Smooth muscle cell (in vitro differentiated cells): ENCODE results near the gene GBX1. TPM values are rescaled to one million over a fixed set of nuclear protein-coding genes. Genes with fewer than 3 reads are reported as not detected.

Source experiments
- DNase-seq: peaks from one replicate; lab custom pipeline; 2025; ENCODE audit not compliant: unreplicated experiment; lab: John Stamatoyannopoulos, UW
- H2AFZ ChIP-seq: fragments of 200-600 bp; sonication (generic); 2 replicates; pipeline ENCODE4 v1.6.0; 2016; ENCODE audit warnings: antibody characterized with exemption, low read depth, mild to moderate bottlenecking
- H3F3A ChIP-seq: fragments of 200-600 bp; sonication (generic); 2 replicates; pipeline ENCODE4 v1.6.0; 2017; ENCODE audit warnings: antibody characterized with exemption, low read depth
- H3K27ac ChIP-seq: fragments of 200-600 bp; sonication (generic); 2 replicates; pipeline ENCODE4 v1.5.1; 2016; ENCODE audit warnings: low read depth, mild to moderate bottlenecking
- H3K27me3 ChIP-seq: fragments of 200-600 bp; sonication (generic); 2 replicates; pipeline ENCODE4 v1.6.1; 2016; ENCODE audit warnings: low read depth, mild to moderate bottlenecking
- H3K36me3 ChIP-seq: fragments of 200-600 bp; sonication (generic); 2 replicates; pipeline ENCODE4 v1.5.1; 2016; ENCODE audit warnings: low read depth
- H3K4me1 ChIP-seq: fragments of 200-600 bp; sonication (generic); 2 replicates; pipeline ENCODE4 v1.5.1; 2016; ENCODE audit warnings: low read depth
- H3K4me2 ChIP-seq: fragments of 200-600 bp; sonication (generic); 2 replicates; pipeline ENCODE4 v1.6.0; 2016; ENCODE audit warnings: mild to moderate bottlenecking
- H3K4me3 ChIP-seq: fragments of 200-600 bp; sonication (generic); 2 replicates; pipeline ENCODE4 v1.5.1; 2016; ENCODE audit warnings: mild to moderate bottlenecking
- H3K79me2 ChIP-seq: fragments of 200-600 bp; sonication (generic); 2 replicates; pipeline ENCODE4 v1.6.0; 2016; ENCODE audit warnings: low read depth, mild to moderate bottlenecking
- H3K9ac ChIP-seq: fragments of 200-600 bp; sonication (generic); 2 replicates; pipeline ENCODE4 v1.6.0; 2016; ENCODE audit warnings: low read depth
- H3K9me3 ChIP-seq: fragments of 200-600 bp; sonication (generic); replicated peaks from 2 replicates; pipeline ENCODE4 v1.5.1; 2016; ENCODE audit warnings: low read depth
- H4K20me1 ChIP-seq: fragments of 200-600 bp; sonication (generic); 2 replicates; pipeline ENCODE4 v1.6.0; 2016; ENCODE audit warnings: low read depth
- CTCF ChIP-seq: fragments of 200-600 bp; sonication (generic); IDR thresholded peaks from 2 replicates; pipeline ENCODE4 v1.5.1; 2017; ENCODE audit warnings: borderline replicate concordance, mild to moderate bottlenecking, antibody characterized with exemption; ENCODE audit not compliant: insufficient read depth, poor library complexity, severe bottlenecking
- WGBS: methylation state at CpG from one replicate; pipeline ENCODE4 v1.1.7; 2016; ENCODE audit warnings: low lambda C conversion rate; 5-methylcytosine and 5-hydroxymethylcytosine counted together
- polyA plus RNA-seq: library from polyadenylated mRNA; unstranded; fragments of >200 nt; fragmentation: Nextera tagmentation; extraction: Ambion mirVana; gene quantifications from 2 replicates; pipeline ENCODE4 v1.2.1, GENCODE V29; 2016
- total RNA-seq: library from RNA; depleted of rRNA; stranded (reverse); fragments of >200 nt; gene quantifications from 2 replicates; pipeline ENCODE4 v1.2.3, GENCODE V29; 2014

GBX1 gene
- total and polyA plus RNA-seq, 2 experiments from 2014 or later = not detected

- 98% methylated on average over 16 of the region's 16 CpGs for WGBS
- Histone ChIP-seq H3K27me3 (no peaks in the 10 kb centered on the region), H2AFZ (no peak overlapping the region), H3K4me1 (peaks cover 9% of the 10 kb centered on the region), H3K79me2 (no peaks in the 10 kb centered on the region), H3K4me3 (no peak overlapping the region), H3F3A (no peaks in the 10 kb centered on the region), H3K9ac (no peak overlapping the region), H3K36me3 (no peaks in the 10 kb centered on the region), H3K27ac (no peak overlapping the region), H3K9me3 (no peaks in the 10 kb centered on the region), H4K20me1 (peaks cover 46% of the 10 kb centered on the region), H3K4me2 (no peak overlapping the region)
- DNase-seq = no peak
- no peak for TF ChIP-seq CTCF
Observed at GRCh38 chr7:151133266-151133985, 34.1 kb downstream of the GBX1 start.

DNA sequence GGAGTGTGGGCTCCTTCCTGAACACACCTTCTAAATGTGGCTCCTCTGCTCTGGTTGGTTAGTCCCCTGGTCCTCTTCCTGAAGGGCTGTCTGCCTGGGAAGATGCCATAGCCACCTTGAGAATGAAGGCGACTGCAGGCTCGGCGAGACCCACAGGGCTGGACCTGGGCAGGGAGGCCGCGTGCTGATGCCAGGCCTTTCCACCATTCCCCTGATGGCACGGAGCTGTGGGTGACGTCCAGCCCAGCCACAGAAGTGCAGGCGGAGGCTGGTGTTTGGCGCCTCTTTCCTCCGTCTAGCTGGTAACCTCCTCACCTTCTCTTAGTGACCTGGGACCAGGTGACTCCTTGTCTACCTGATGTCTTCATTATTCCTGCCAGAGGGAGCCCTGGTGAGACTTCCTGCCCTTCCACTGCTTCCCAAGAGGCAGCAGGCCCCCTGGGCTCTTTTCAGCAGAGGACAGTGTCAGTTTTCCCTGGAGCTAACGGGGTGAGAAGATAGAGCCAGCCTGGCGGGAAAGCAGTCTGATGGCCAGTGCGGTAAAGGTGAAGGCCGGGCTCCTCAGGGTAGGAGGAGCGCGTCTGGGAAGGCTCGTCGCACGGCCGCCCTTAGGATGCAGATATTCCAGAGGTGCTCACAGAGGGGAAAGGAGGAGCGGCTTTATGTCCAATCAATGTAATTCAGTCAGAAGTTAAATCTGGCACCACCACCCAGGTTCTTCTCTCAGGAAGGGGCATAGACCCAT, 34.9 kb downstream of the GBX1 start:
- no peak for DNase-seq
- H3K36me3 ChIP-seq = no peaks in the 10 kb centered on the region
- H3F3A ChIP-seq = no peaks in the 10 kb centered on the region
- H3K9ac ChIP-seq = no peak overlapping the region
- no peaks in the 10 kb centered on the region for H3K27me3 ChIP-seq
- H3K4me2 ChIP-seq = no peak overlapping the region
- peaks cover 54% of the 10 kb centered on the region for H4K20me1 ChIP-seq
- H3K27ac ChIP-seq = no peak overlapping the region
- H3K4me1 ChIP-seq = peaks cover 2% of the 10 kb centered on the region
- H2AFZ ChIP-seq = no peak overlapping the region
- no peaks in the 10 kb centered on the region for H3K9me3 ChIP-seq
- no peak for TF ChIP-seq CTCF
- no peaks in the 10 kb centered on the region for H3K79me2 ChIP-seq
- WGBS = 96% methylated on average over 21 of the region's 21 CpGs
- H3K4me3 ChIP-seq = no peak overlapping the region

DNA sequence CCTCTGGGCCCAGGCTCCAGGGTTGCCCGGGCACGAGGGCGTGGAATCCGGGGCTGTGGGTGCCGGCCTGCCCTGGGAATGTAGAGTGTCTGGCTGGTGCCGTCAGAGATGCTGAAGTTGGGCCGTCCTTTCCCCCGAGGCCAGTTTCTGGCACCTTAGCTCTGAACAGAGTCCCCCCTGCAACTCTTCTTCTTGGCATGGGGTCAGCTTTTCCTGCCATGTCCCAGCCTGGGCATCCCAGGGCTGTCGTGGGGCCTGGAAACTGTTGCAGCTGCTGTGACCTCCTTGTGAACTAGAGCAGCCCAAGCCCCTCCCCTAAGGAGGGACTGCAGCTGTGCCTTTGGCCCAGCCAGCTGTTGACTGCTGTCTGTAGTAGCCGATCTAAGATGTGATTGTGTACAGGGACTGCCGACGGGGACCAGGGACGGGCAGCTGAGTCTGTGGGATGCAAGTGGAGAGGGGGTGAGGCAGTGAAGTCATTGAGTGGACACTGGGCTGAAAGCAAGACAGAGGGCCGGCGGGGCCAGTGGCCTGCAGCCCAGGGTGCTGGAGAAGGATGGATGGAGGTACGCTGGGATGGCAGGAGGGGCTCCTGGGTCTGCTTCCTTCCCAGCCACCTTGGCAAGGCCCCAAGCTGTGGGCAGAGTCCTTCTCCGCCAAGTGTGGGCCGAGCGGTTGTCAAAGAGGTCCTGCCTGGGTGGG, 35.8 kb downstream of the GBX1 start:
- Histone ChIP-seq H3K79me2 (no peaks in the 10 kb centered on the region), H3K4me1 (no peaks in the 10 kb centered on the region)
- 94% methylated on average over 19 of the region's 19 CpGs for WGBS

More for the DNA sequence above, 35.8 kb downstream of the GBX1 start:
- H3K36me3 ChIP-seq = no peaks in the 10 kb centered on the region
- H2AFZ ChIP-seq = no peak overlapping the region
- no peak overlapping the region for H3K27ac ChIP-seq
- no peak overlapping the region for H3K4me3 ChIP-seq
- no peaks in the 10 kb centered on the region for H3K27me3 ChIP-seq
- DNase-seq = no peak
- no peaks in the 10 kb centered on the region for H3F3A ChIP-seq
- no peaks in the 10 kb centered on the region for H3K9me3 ChIP-seq
- H3K4me2 ChIP-seq = no peak overlapping the region
- no peak for TF ChIP-seq CTCF
- H3K9ac ChIP-seq = no peak overlapping the region
- H4K20me1 ChIP-seq = peaks cover 63% of the 10 kb centered on the region
